Measurements from ENCODE around the gene MYO1A. TPM values are rescaled to one million over a fixed set of nuclear protein-coding genes. Genes with fewer than 3 reads are reported as not detected.

Gene MYO1A
- total and polyA plus RNA-seq, 2 of the 13 experiments (the other 11 are each of a cell fraction or from before 2014, with no cell fraction given): 5.3 to 6.0 TPM

- TF ChIP-seq ETS1 (CRISPR knock-in tag; IDR thresholded peaks at IDR 0.05) (no peak), ZC3H13 (CRISPR knock-in tag; IDR thresholded peaks at IDR 0.05) (peak; percentile 54; the same call in 1 of the 2 replicates), SIN3A (IDR thresholded peaks at IDR 0.05; ENCODE audit: borderline replicate concordance, low read depth, low read length) (no peak), ZBTB7B (CRISPR knock-in tag; IDR thresholded peaks at IDR 0.05) (peak; percentile 55; the same call in 1 of the 2 replicates), KAT2B (IDR thresholded peaks at IDR 0.05; ENCODE audit: borderline replicate concordance, low read depth, low read length) (no peak), SOX6 (IDR thresholded peaks at IDR 0.05) (no peak), SOX6 (CRISPR knock-in tag; IDR thresholded peaks at IDR 0.05) (peak; percentile 25; the same call in 1 of the 2 replicates)
Observed at GRCh38 chr12:57089271-57090245, 39.6 kb upstream of the MYO1A start (continued).

- Histone ChIP-seq H3K36me3 (replicated peaks in 1 of 2; ENCODE audit: control insufficient read depth in 1 of 2, insufficient read depth in 2 of 2, low read length in 2 of 2) (peaks cover 5 to 26% of the 10 kb centered on the region in 2 experiments; a peak in 4 of 5 replicates), H3K9ac (ENCODE audit: insufficient read depth, low read depth, low read length) (peak within 1 kb of the TSS; percentile 82), H3K4me1 (ENCODE audit: insufficient read depth, low read length) (peaks cover 28% of the 10 kb centered on the region), H3K27ac (ENCODE audit: extremely low read length, insufficient read depth, low read length) (peak within 1 kb of the TSS; percentile 88), H3K79me2 (ENCODE audit: insufficient read depth, low read length) (peaks cover 15% of the 10 kb centered on the region), H3K27me3 (ENCODE audit: control insufficient read depth in 1 of 2, insufficient read depth in 2 of 2, low read length in 2 of 2) (no peaks in the 10 kb centered on the region; a peak in 1 of 5 replicates), H2AFZ (ENCODE audit: low read length) (no peak within 1 kb of the TSS), H3K4me3 (replicated peaks in 1 of 3; ENCODE audit: insufficient read depth in 1 of 3, low read depth in 2 of 3, low read length in 3 of 3) (peak within 1 kb of the TSS; percentile 83 to 93 (median 84)), H4K20me1 (ENCODE audit: insufficient read depth, low read length) (0 out of 2 replicates have a peak, but pooled peaks cover 4% of the 10 kb centered on the region), H3K9me3 (ENCODE audit: low read length) (no peaks in the 10 kb centered on the region), H3K4me2 (ENCODE audit: low read depth, low read length) (peak within 1 kb of the TSS; percentile 90)
- intact Hi-C loops (cut with micrococcal nuclease; ENCODE audit: unreplicated experiment): loop anchor here (1.0 to 2.0 kb wide), 2 partner anchors 14 to 22 kb away; partner anchors contain the start of gene STAT6
- ChIA-PET POLR2A (interaction anchor here (0.6 to 5.0 kb wide), 16 partner anchors 9 to 432 kb away, joined by 3 to 184 read pairs (median 4); partner anchors contain the start of genes DDIT3, LRP1, NEMP1 and SHMT2), CTCF (ENCODE audit: low intra/inter-chr PET ratio, low total read pairs) (no interaction called here)
- FAIRE-seq (peak; percentile 88), ATAC-seq (peak; percentile 80), DNase-seq (ENCODE audit: low spot score) (peak; percentile 95)
- in situ Hi-C loops (cut with HindIII; ENCODE audit: extremely low pct_ligation_motif_present, low pct_unique_long_range_greater_than_20kb): no loop called here
- WGBS (ENCODE audit: low lambda C conversion rate): 1% methylated on average over 49 of the region's 91 CpGs
- no TSS peak for BruUV-seq (replicated peaks)
- TF ChIP-seq ZNF558 (CRISPR knock-in tag; IDR thresholded peaks at IDR 0.05; ENCODE audit: borderline replicate concordance) (peak; percentile 69; the same call in 1 of the 2 replicates), ZNF207 (IDR thresholded peaks at IDR 0.05; ENCODE audit: borderline replicate concordance) (no peak), ZSCAN22 (CRISPR knock-in tag; IDR thresholded peaks at IDR 0.05) (no peak), MTF2 (CRISPR knock-in tag; IDR thresholded peaks at IDR 0.05; ENCODE audit: borderline replicate concordance) (no peak), ZHX1 (CRISPR knock-in tag; IDR thresholded peaks at IDR 0.05; ENCODE audit: low read depth) (peak; percentile 73), KDM5B (CRISPR knock-in tag; IDR thresholded peaks at IDR 0.05; ENCODE audit: borderline replicate concordance) (peak; percentile 41; the same call in 1 of the 2 replicates), RXRA (CRISPR knock-in tag; IDR thresholded peaks at IDR 0.05) (peak; percentile 68), RNF2 (conservative IDR thresholded peaks at IDR 0.05; ENCODE audit: low read depth) (peak; percentile 83; the same call in 1 of the 2 replicates), TMF1 (CRISPR knock-in tag; IDR thresholded peaks at IDR 0.05; ENCODE audit: low read depth) (no peak), JUND (CRISPR knock-in tag; IDR thresholded peaks at IDR 0.05) (0 out of 2 replicates have a peak, but pooled peaks have one; percentile 73)
Observed at GRCh38 chr12:57088354-57089270, 38.7 kb upstream of the MYO1A start, which contains the start of gene NAB2. Gene NAB2, plus strand, starts transcription at chr12:57089114. Its CDS starts 158 bp downstream, at chr12:57089272.

All from HepG2 (cell line).